Trophoblast cell (in vitro differentiated cells and primary cell): ENCODE measurements around the gene KRT40.

Experiments used
- DNase-seq, 2 donors: peaks; one replicate each; pipeline ENCODE4 v3.0.0-alpha.2; 2016
- H2AFZ ChIP-seq: 2 replicates; pipeline ENCODE4 v1.6.1; 2013; ENCODE audit warnings: low read length, moderate library complexity, mild to moderate bottlenecking; ENCODE audit not compliant: insufficient read depth, poor library complexity
- H2AK5ac ChIP-seq: 2 replicates; pipeline ENCODE4 v1.6.1; 2013; ENCODE audit warnings: mild to moderate bottlenecking, low read length
- H2BK120ac ChIP-seq: 2 replicates; pipeline ENCODE4 v1.6.1; 2013; ENCODE audit warnings: low read length, mild to moderate bottlenecking, moderate library complexity; ENCODE audit not compliant: insufficient read depth, poor library complexity
- H2BK12ac ChIP-seq: 2 replicates; pipeline ENCODE4 v1.6.1; 2013; ENCODE audit warnings: mild to moderate bottlenecking, low read length, moderate library complexity
- H2BK5ac ChIP-seq: 2 replicates; pipeline ENCODE4 v1.6.1; 2013; ENCODE audit warnings: low read length, low read depth, moderate library complexity, mild to moderate bottlenecking; ENCODE audit not compliant: poor library complexity
- H3K14ac ChIP-seq: 2 replicates; pipeline ENCODE4 v1.6.1; 2013; ENCODE audit warnings: mild to moderate bottlenecking, low read length
- H3K18ac ChIP-seq: 2 replicates; pipeline ENCODE4 v1.6.1; 2013; ENCODE audit warnings: mild to moderate bottlenecking, low read length
- H3K23ac ChIP-seq: 2 replicates; pipeline ENCODE4 v1.6.1; 2013; ENCODE audit warnings: low read length
- H3K27ac ChIP-seq: 2 replicates; pipeline ENCODE4 v1.5.1; 2013; ENCODE audit warnings: low read depth, mild to moderate bottlenecking, inconsistent platforms, low read length, moderate library complexity
- H3K27me3 ChIP-seq: 2 replicates; pipeline ENCODE4 v1.6.1; 2013; ENCODE audit warnings: inconsistent platforms, mild to moderate bottlenecking, low read length, moderate library complexity; ENCODE audit not compliant: insufficient read depth
- H3K36me3 ChIP-seq, 2 experiments: 1 replicate in 1 of 2; 2 replicates in 1 of 2; pipeline ENCODE4 v1.6.1; 2013; ENCODE audit warnings: low read length in 2 of 2, mild to moderate bottlenecking in 2 of 2, moderate library complexity in 1 of 2; ENCODE audit not compliant: insufficient read depth in 2 of 2, control insufficient read depth in 1 of 2
- H3K4ac ChIP-seq: 2 replicates; pipeline ENCODE4 v1.6.1; 2013; ENCODE audit warnings: low read depth, mild to moderate bottlenecking, low read length, moderate library complexity
- H3K4me1 ChIP-seq, 2 experiments: 1 replicate in 1 of 2; 2 replicates in 1 of 2; pipeline ENCODE4 v1.6.1; 2013; ENCODE audit warnings: low read length in 2 of 2, mild to moderate bottlenecking in 2 of 2, moderate library complexity in 1 of 2; ENCODE audit not compliant: insufficient read depth in 2 of 2, control insufficient read depth in 1 of 2
- H3K4me2 ChIP-seq: 2 replicates; pipeline ENCODE4 v1.6.1; 2013; ENCODE audit warnings: inconsistent platforms, mild to moderate bottlenecking, low read length, moderate library complexity
- H3K4me3 ChIP-seq: 2 replicates; pipeline ENCODE4 v1.5.1; 2013; ENCODE audit warnings: mild to moderate bottlenecking, low read depth, low read length, inconsistent platforms
- H3K79me1 ChIP-seq: one replicate; pipeline ENCODE4 v1.6.1; 2013; ENCODE audit warnings: low read length
- H3K79me2 ChIP-seq: 2 replicates; pipeline ENCODE4 v1.6.1; 2013; ENCODE audit warnings: low read length, mild to moderate bottlenecking; ENCODE audit not compliant: control insufficient read depth, insufficient read depth, poor library complexity
- H3K9ac ChIP-seq: 2 replicates; pipeline ENCODE4 v1.6.1; 2013; ENCODE audit warnings: mild to moderate bottlenecking, low read length
- H3K9me3 ChIP-seq: 2 replicates; pipeline ENCODE4 v1.6.1; 2013; ENCODE audit warnings: low read depth, mild to moderate bottlenecking, control low read depth, inconsistent platforms, low read length; ENCODE audit not compliant: insufficient read depth
- H4K12ac ChIP-seq: 2 replicates; pipeline ENCODE4 v1.6.1; 2013; ENCODE audit warnings: low read depth, mild to moderate bottlenecking, low read length, moderate library complexity
- H4K8ac ChIP-seq: 2 replicates; pipeline ENCODE4 v1.6.1; 2013; ENCODE audit warnings: low read depth, mild to moderate bottlenecking, low read length, moderate library complexity
- H4K91ac ChIP-seq: one replicate; pipeline ENCODE4 v1.6.1; 2013; ENCODE audit warnings: low read depth, mild to moderate bottlenecking, low read length, moderate library complexity
- WGBS: extraction: QIAGEN DNeasy Blood & Tissue Kit; methylation state at CpG from one replicate; pipeline ENCODE4 v1.1.7; 2013; ENCODE audit warnings: missing lambda C conversion rate; ENCODE audit not compliant: insufficient read length, insufficient coverage; ENCODE audit errors: extremely low coverage; 5-methylcytosine and 5-hydroxymethylcytosine counted together

Gene KRT40

GRCh38 chr17:41004397-41004796 is 20.3 kb upstream of the KRT40 start:
- Histone ChIP-seq H3K23ac (no peak overlapping the region), H3K79me2 (no peaks in the 10 kb centered on the region), H3K36me3 (no peaks in the 10 kb centered on the region), H2BK120ac (no peak overlapping the region), H3K4me3 (no peak overlapping the region), H3K27ac (no peak overlapping the region), H3K4ac (no peak overlapping the region), H2AK5ac (no peak overlapping the region), H3K9ac (no peak overlapping the region), H3K9me3 (no peaks in the 10 kb centered on the region), H2AFZ (no peak overlapping the region), H4K12ac (no peak overlapping the region), H4K8ac (no peak overlapping the region), H3K4me1 (peaks cover 4% of the 10 kb centered on the region in 2 experiments), H2BK12ac (no peak overlapping the region), H3K79me1 (peaks cover 2% of the 10 kb centered on the region), H3K27me3 (no peaks in the 10 kb centered on the region), H2BK5ac (no peak overlapping the region), H3K4me2 (no peak overlapping the region), H3K14ac (no peak overlapping the region), H4K91ac (no peak overlapping the region), H3K18ac (no peak overlapping the region)
- WGBS, result no CpG with 5 or more reads among the region's 3 CpGs
- no peak for DNase-seq

- Histone ChIP-seq H4K91ac (no peak overlapping the region), H2BK5ac (no peak overlapping the region), H3K4me3 (no peak overlapping the region), H2BK12ac (no peak overlapping the region), H3K79me2 (no peaks in the 10 kb centered on the region), H3K79me1 (peaks cover 2% of the 10 kb centered on the region), H3K4ac (no peak overlapping the region), H3K27ac (no peak overlapping the region), H2AFZ (no peak overlapping the region), H2BK120ac (no peak overlapping the region), H3K9ac (no peak overlapping the region), H3K14ac (no peak overlapping the region), H4K12ac (no peak overlapping the region), H3K23ac (no peak overlapping the region), H3K27me3 (no peaks in the 10 kb centered on the region), H3K4me1 (peaks cover 3% of the 10 kb centered on the region in 2 experiments), H3K4me2 (no peak overlapping the region), H3K9me3 (no peaks in the 10 kb centered on the region), H3K36me3 (no peaks in the 10 kb centered on the region), H2AK5ac (no peak overlapping the region), H3K18ac (no peak overlapping the region), H4K8ac (no peak overlapping the region)
- WGBS, result no CpG with 5 or more reads among the region's 4 CpGs
- DNase-seq, result no peak
Measured at GRCh38 chr17:41003926-41004325, 19.8 kb upstream of the KRT40 start.

- H3K23ac ChIP-seq, result no peak overlapping the region
- H3K4ac ChIP-seq, result no peak overlapping the region
- H3K27me3 ChIP-seq, result no peaks in the 10 kb centered on the region
- no peaks in the 10 kb centered on the region for H3K79me2 ChIP-seq
- H3K36me3 ChIP-seq, result no peaks in the 10 kb centered on the region
- no peak overlapping the region for H3K4me2 ChIP-seq
- no peaks in the 10 kb centered on the region for H3K9me3 ChIP-seq
- no peak overlapping the region for H4K12ac ChIP-seq
- H2AFZ ChIP-seq, result no peak overlapping the region
- H4K8ac ChIP-seq, result no peak overlapping the region
- no peak overlapping the region for H2BK120ac ChIP-seq
- H3K18ac ChIP-seq, result no peak overlapping the region
- no peak for DNase-seq
- WGBS, result no CpG with 5 or more reads among the region's 5 CpGs
- H3K14ac ChIP-seq, result no peak overlapping the region
- H3K4me1 ChIP-seq, result no peaks in the 10 kb centered on the region
- H2AK5ac ChIP-seq, result no peak overlapping the region
- H3K9ac ChIP-seq, result no peak overlapping the region
- H3K79me1 ChIP-seq, result no peaks in the 10 kb centered on the region
- H3K4me3 ChIP-seq, result no peak overlapping the region
- H3K27ac ChIP-seq, result no peak overlapping the region
- H2BK12ac ChIP-seq, result no peak overlapping the region
- no peak overlapping the region for H4K91ac ChIP-seq
- no peak overlapping the region for H2BK5ac ChIP-seq
Measured at GRCh38 chr17:41002814-41003213, 18.7 kb upstream of the KRT40 start.

- DNase-seq, result no peak
Measured at GRCh38 chr17:41001795-41002194, 17.7 kb upstream of the KRT40 start.

More at GRCh38 chr17:41001795-41002194, 17.7 kb upstream of the KRT40 start:
- Histone ChIP-seq H2BK120ac (no peak overlapping the region), H4K12ac (no peak overlapping the region), H3K4me1 (no peaks in the 10 kb centered on the region), H3K79me1 (no peaks in the 10 kb centered on the region), H3K14ac (no peak overlapping the region), H2BK5ac (no peak overlapping the region), H3K79me2 (no peaks in the 10 kb centered on the region), H3K18ac (no peak overlapping the region), H4K8ac (no peak overlapping the region), H2AK5ac (no peak overlapping the region), H3K36me3 (no peaks in the 10 kb centered on the region), H3K9ac (no peak overlapping the region), H2AFZ (no peak overlapping the region), H4K91ac (no peak overlapping the region), H3K4ac (no peak overlapping the region), H3K23ac (no peak overlapping the region), H3K4me2 (no peak overlapping the region), H3K4me3 (no peak overlapping the region), H3K27me3 (no peaks in the 10 kb centered on the region), H2BK12ac (no peak overlapping the region), H3K27ac (no peak overlapping the region), H3K9me3 (no peaks in the 10 kb centered on the region)
- WGBS, result no CpG with 5 or more reads among the region's 4 CpGs
